Iris pigment epithelial cell (primary cell): ENCODE measurements around the gene BRD3.

ENCODE experiments used
- DNase-seq: peaks from one replicate; pipeline ENCODE4 v3.0.0-alpha.2; 2011; ENCODE audit warnings: low read depth

BRD3 gene

DNA sequence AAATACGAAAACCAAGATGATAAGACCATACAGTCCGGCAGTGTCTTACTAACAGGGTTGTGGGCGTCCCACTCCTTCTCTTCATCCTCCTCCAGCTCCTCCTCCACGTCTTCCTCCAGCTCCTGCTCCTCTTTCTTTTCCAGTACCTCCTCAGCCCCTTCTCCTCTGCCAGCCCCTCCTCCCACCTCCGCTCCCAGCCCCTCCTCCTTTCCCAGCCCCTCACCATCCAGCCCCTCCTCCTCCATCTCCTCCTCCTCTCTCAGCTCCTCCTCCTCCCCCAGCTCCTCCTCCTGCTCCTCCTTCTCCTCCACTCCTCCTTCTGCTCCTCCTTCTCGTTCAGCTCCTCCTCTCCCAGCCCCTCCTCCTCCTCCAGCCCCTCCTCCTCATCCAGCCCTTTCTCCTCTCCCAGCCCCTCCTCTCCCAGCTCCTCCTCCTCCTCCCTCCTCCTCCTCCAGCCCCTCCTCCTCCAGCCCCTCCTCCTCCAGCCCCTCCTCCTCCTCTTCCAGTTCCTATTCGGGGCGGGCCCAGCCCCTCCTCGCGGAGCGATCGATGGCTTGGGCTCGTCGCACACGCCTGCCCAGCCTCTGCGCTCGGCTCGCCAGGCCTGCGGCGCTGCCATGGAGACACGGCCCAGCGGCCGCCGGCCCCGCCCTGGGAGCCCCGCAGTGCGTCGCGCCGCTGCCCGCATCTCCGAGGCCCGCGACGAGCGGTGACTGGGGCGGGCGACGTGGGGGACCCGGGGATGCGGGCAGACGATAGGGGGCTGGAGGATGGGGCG is 42.8 kb downstream of the BRD3 start, which contains the start of gene BRD3OS:
Gene BRD3OS (plus strand): TSS at position 654 of the 778 bp plus-strand sequence. CDS start 1,267 bp downstream, outside the sequence.
- peak; percentile 100 for DNase-seq

DNA sequence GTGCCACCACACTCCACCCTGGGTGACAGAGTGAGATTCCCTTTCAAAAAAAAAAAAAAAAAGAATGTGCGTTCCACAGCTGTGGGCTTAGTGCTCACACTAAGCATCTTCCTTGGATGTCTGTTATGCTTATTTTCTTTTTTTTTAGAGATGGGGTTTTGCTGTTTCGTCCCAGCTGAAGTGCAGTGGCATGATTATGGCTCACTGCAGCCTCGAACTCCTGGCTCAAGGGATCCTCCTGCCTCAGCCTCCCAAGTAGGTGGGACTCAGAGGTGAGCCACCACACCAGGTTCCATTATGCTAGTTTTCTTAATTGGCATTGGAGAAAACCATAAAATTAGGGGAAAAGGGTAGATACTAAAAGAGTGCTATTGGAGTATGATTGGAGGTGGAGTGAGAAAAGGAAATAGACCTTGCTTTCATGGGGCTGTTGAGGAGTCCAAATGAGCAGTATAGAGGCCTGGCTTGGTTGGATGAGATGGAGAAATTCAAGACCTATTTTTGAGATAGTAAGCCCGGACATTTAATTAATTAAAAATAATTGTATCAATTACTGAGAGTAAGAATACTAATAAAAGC is 43.5 kb downstream of the BRD3 start:
- DNase-seq: no peak

DNA sequence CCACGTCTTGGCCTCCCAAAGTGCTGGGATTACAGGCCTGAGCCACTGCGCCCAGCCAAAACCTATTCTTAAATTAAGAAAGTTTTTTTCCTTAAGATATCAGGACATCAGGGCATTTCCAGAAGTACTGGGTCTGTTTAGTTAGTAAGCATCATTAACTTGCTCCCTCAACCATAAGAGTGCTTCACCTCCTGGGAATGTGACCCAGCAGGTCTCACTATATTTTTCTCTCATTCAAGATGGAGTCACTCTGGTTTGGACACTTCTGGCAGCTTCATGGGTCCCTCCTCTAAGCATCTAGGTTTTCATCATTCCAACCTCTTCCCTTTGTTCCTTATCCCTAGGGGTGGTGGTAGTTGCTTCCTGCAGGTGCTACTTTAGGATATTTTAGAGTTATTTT is 52.9 kb downstream of the BRD3 start:
- no peak for DNase-seq

GRCh38 chr9:134011401-134011800 is 56.4 kb downstream of the BRD3 start:
- no peak for DNase-seq

- DNase-seq: no peak
Measured at GRCh38 chr9:134010310-134011173, 57.3 kb downstream of the BRD3 start.

DNA sequence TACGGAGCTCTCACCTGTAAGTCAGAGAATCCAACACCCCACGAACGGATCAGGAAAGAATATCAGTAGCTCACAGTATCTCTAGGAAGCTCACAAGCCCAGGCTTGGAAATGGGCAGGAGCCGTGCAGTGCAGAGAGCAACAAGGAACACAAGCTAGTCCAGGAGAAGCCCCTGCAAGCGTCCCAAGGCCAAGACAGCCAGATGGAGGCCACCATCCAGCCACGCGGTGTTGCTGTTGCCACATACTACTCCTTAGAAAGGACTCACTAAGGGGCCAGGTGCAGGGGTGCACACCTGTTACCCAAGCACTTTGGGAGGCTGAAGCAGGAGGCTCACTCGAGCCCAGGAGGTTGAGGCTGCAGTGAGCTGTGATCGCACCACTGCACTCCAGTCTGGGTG is 60.3 kb downstream of the BRD3 start:
- DNase-seq: no peak

GRCh38 chr9:134007150-134007549 is 60.7 kb downstream of the BRD3 start:
- no peak for DNase-seq

GRCh38 chr9:134005381-134005780 is 62.4 kb downstream of the BRD3 start:
- no peak for DNase-seq

GRCh38 chr9:134004881-134005280 is 62.9 kb downstream of the BRD3 start:
- no peak for DNase-seq

- no peak for DNase-seq
Measured at GRCh38 chr9:134004131-134004873, 63.5 kb downstream of the BRD3 start.

GRCh38 chr9:134003237-134003636 is 64.6 kb downstream of the BRD3 start:
- no peak for DNase-seq

- no peak for DNase-seq
Measured at GRCh38 chr9:134002796-134003195, 65.0 kb downstream of the BRD3 start.

- DNase-seq: no peak
Measured at GRCh38 chr9:133999851-134000265, 68.0 kb downstream of the BRD3 start.

DNA sequence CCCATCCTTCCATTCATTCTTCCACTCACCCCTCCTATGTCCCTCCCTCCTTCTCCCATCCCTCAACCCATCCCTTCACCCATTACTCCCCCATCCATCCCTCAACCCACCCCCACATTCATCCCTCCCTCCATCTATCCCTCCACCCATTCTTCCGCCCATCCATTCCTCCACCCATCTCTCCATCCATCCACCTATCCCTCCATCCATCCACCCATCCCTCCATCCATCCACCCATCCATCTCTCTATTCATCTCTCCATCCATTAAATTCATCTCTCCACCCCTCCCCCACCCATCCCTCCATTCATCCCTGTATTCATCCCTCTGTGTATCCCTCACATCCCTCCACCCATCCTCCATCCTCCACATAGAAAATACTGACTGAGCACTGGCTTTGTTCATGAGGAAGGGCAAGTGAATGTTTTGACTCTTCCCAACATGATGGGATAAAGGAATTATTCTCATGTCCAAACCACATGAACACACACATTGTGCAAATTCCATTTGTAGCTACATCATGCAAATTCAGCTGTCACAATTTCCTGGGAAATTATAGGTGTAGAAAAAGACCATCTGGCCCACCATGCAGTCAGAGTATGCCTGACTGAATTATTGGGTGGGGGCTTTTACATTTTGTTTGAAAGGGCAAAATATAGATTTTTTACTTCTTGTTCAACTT is 68.8 kb downstream of the BRD3 start:
- peak; percentile 28 for DNase-seq

GRCh38 chr9:133997584-133997983 is 70.2 kb downstream of the BRD3 start:
- no peak for DNase-seq

DNA sequence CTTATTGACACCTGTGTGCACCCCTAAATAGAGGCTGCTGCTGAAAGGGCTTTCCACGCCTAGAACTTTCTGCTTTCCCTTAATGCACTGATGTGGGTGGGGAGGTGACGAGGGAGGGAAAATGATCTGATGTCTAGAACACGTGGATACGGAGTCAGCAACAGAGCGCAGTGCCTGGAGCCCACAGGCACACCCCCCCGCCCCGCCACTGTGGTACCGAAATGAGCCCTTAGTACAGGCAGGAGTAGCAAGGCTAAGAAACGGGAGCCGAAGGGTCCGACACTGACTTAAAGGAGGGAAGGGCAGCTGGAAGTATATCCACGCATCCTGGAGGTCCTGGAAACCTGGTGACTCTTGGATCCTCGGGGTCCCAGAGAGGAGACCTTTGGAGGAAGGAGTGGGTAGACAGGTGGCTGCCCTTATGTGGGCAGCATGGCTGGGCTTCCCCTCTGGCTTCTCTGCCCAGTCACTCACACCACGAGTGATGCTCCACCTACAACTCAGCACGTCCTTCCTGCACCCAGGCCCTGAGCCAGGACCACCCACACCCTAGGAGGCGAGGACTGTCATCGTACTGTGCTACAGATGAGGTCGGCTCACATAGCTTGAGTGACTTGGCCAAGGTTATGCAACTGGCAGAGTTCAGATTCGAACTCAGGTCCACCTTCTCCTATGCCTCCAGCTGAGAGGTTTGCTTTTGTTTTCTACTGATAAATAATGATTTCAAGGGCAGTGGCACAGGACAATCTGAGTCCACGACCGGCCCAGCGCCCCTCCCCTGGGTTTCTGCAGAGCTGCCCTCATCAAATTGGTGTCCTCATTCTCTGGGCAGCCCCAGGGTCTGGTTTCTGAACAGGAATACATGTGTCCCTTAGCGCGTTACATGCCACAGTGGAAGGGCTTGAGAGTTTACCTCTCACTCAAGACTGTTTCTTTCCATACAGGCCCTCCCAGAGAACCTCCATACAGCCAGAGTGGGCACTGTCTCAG is 71.0 kb downstream of the BRD3 start:
- DNase-seq: no peak

DNA sequence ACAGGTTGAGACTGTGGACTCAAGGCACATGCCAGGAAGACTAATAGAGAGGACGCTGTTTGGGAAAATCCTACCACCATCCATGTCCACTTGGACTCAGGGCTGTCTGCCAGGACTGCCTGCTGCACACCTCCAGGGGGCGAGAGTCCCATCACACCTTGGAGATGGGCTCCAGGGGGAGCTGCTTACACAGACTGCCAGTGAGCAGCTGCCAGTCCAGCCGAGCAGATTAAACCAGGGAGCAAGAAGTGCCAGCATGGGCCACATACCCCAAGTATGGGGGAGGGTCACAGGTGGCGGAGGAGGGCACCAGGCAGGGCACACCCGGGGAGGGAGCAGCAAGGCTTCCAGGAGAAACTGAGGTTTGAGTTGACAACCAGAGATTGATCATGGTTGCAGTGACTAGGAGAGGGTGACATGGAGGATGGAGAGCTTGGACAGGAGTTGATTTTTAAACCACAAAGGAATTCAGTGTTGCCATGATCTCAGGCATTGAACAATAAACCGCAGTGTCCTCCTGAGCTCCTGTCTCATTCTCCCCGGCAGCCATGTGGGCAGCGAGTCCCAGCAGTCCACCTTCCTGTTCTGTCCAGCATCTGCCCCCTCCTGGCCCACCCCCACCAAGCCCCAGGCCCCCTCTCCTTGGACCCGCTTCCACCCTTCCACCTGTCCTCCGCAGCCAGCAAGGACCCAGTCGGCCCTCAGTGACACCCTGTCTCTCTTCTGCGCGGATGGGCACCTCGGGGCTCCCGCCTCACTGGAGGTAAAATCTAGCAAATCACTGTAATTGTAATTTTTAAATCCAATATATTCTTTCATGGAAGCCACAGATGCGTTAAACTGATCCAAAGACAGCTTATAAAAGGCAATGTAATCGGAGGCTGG is 72.6 kb downstream of the BRD3 start:
- peak; percentile 26 for DNase-seq

GRCh38 chr9:133994353-133995011 is 73.3 kb downstream of the BRD3 start:
- DNase-seq: peak; percentile 49
